ENCODE results near the gene CCDC158. TPM values are rescaled to one million over a fixed set of nuclear protein-coding genes. Genes with fewer than 3 reads are reported as not detected.
"Not testable (repeated sequence)": the region's sequence is repeated elsewhere in the genome, so short reads cannot be mapped to it uniquely, and the experiment has no call there.

The CCDC158 gene
- total RNA-seq, 1 donor from 2014 or later = 0.17 TPM

DNA sequence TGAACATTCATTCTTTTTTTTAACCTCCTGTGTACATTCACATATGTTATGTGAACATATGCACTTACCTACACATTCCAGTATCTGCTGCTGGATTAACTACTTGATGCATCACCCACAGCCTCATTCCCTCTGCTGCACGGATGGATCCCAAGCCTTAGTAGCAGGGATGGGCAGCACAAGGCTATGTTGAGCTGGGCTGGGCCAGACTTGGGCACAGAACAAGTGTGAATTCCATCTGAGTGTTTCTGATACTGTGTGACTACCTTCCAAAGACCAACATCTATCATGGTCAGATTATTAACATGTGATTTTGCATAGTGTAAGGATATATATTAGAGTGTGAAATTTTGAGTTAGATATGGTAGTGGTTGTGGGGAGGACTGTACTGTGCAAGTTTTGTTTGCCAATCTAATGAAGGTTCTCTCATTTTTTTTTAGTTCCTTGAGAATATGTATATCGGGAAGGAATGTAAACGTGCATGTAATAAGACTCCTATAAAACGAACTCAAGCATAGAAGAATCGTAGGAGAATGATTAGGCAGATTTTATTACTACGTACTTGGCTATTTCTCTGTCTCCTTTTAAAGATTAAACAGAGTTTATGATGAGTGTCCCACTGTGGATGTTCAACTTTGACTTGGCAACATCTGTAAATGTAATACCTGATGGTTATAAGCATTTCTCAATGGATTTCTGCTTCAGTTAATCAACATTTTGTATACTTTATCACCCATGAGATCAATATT lies 137.8 kb downstream of the CCDC158 start:
- no peak for DNase-seq (ENCODE audit: low read depth)
- no peak overlapping the region for H3K4me3 ChIP-seq (ENCODE audit: low read depth, low read length)
- TF ChIP-seq, protein P1, sequence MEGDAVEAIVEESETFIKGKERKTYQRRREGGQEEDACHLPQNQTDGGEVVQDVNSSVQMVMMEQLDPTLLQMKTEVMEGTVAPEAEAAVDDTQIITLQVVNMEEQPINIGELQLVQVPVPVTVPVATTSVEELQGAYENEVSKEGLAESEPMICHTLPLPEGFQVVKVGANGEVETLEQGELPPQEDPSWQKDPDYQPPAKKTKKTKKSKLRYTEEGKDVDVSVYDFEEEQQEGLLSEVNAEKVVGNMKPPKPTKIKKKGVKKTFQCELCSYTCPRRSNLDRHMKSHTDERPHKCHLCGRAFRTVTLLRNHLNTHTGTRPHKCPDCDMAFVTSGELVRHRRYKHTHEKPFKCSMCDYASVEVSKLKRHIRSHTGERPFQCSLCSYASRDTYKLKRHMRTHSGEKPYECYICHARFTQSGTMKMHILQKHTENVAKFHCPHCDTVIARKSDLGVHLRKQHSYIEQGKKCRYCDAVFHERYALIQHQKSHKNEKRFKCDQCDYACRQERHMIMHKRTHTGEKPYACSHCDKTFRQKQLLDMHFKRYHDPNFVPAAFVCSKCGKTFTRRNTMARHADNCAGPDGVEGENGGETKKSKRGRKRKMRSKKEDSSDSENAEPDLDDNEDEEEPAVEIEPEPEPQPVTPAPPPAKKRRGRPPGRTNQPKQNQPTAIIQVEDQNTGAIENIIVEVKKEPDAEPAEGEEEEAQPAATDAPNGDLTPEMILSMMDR (conservative IDR thresholded peaks at IDR 0.05; ENCODE audit: low read depth, low read length) = no peak

DNA sequence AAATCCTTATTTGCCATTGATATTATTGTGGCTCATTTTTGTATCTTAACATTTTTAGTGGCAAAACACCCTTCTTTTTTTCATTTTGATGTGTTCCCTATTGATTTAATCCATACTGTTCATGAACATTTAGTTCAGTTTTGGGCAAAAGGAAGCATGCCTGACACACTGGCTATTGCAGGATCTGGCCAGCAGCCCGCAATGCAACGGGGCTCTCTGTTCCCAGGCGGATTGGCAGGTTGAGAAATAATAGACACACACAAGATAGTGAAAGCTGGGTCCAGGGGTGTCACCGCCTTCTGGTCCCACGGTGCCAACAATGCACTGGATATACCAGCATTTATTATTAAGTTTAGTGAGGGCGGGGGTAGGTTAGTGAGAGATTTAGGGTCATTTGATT lies 139.3 kb downstream of the CCDC158 start:
- not testable (repeated sequence) for DNase-seq (ENCODE audit: low read depth); H3K4me3 ChIP-seq (ENCODE audit: low read depth, low read length)

DNA sequence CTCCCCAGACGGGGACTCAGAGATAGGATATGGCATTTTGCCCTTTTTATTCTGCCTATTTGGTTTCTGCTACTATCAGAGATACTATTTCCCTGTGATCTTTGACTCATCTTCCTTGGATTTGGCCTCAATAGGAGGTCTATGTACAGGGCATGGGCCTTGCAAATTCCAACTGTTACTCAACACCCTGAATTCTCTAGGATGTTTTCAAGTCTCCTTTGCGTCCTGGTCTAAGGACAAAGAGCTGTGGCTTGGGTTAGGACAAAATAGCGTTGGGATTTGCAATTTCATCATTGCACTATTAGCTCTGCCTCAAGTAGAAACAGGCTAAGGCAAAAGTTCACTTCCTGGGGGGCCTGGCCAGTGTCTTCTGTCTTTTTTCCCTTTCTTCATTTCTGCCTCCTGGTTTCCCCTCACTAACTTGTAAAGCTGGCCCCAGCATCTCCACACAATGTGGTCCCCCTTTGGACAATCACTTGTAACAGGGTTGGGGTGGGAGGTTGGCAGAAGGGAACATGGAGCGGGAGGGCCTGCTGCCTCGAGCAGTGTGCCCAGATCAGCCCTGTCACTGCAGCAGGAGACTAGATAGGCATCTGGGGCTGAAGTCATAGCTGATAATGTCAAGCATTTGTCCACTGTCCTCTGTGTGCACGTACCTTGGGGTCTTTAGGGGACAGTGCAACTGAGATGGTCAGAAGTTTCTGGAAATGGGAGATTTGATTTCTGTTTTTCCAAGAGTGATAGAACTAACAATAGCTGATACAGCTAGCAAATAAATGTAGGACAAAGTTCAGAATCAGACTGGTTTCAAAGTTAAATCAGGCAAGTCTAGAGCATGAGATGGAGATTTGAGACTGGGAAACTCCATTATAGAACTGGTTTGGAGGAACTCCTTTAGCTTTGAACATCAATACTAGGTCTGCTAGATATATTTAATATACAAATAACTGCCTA lies 140.2 kb downstream of the CCDC158 start:
- TF ChIP-seq, protein P1 (conservative IDR thresholded peaks at IDR 0.05; ENCODE audit: low read depth, low read length) = no peak
- H3K4me3 ChIP-seq (ENCODE audit: low read depth, low read length) = no peak overlapping the region
- no peak for DNase-seq (ENCODE audit: low read depth)

DNA sequence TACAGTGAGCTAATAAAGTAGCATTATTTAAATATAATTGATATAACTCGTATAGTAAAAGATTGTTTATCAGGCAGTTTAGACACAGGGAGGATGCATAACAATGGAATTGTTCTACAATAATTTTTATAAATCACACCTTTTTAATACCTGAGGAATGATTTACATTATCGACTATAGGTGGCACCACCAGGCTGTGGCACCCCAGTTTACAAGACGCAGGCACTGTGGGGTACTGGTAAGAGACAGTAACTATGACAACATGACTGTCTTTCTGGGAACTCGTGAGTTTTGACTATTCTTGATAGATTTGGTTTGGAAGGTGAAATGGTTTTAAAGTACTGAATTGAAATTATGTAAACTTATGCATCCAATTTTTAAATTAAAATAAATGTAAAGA lies 141.5 kb downstream of the CCDC158 start:
- no peak for DNase-seq (ENCODE audit: low read depth)
- TF ChIP-seq, protein P1 (conservative IDR thresholded peaks at IDR 0.05; ENCODE audit: low read depth, low read length) = peak; percentile 13
- H3K4me3 ChIP-seq (ENCODE audit: low read depth, low read length) = no peak overlapping the region

DNA sequence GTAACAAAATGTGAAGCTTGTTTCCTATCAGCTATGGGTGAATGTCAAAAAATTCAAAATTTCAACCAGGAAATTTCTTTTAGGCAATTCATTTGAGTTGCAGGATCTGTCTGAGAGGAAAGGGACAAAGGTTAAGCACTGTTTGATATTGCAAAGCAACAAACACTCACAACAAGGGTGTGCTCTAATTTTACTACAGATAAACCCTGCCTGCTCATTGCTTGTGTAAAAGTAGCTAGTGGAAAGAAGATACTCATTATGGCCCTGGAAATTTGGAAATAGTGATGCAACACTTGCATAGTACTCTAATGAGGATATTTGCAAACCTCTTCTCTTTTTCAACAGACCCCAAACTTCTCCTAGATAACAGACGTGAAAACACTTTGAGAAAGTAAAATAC lies 142.4 kb downstream of the CCDC158 start:
- no peak for DNase-seq (ENCODE audit: low read depth)
- H3K4me3 ChIP-seq (ENCODE audit: low read depth, low read length) = no peak overlapping the region
- TF ChIP-seq, protein P1 (conservative IDR thresholded peaks at IDR 0.05; ENCODE audit: low read depth, low read length) = no peak

DNA sequence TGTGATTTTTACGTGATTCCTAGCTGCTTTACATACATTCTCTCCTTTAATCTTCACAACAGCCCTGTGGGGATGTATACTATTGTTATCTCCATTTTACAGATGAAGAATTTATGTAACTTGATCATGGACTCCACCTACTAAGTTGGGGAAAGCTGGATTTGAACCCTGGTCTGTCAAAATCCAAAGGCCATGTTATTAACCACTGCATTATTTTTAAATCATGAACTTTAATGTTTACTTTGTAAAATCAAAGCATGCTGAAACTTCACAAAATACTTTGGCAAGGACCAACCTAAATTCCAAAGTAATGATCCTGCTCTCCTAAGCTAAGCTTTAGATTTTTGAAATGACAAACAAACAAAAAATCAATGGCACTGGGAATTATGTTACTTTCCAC lies 143.3 kb downstream of the CCDC158 start:
- no peak overlapping the region for H3K4me3 ChIP-seq (ENCODE audit: low read depth, low read length)
- TF ChIP-seq, protein P1 (conservative IDR thresholded peaks at IDR 0.05; ENCODE audit: low read depth, low read length) = no peak
- DNase-seq (ENCODE audit: low read depth) = no peak

DNA sequence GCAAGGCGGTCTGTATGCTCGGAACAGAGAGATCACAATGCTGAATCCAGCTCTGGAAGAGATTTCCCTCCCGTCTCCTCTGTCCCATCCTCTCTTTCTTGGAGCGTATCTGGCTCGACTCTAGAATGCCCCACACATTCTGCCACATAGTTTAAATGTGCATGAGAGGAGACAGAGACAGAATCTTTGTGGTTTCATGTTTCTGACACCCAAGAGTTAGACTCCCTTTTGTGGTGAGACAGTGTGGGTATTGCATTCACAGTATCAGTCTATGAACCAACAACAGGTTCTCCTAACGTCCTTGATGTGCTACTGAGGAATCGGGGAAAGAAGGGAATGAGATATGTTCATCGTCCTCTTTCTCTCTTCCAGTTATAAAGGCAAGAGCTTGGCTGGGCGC lies 144.1 kb downstream of the CCDC158 start:
- DNase-seq (ENCODE audit: low read depth) = no peak
- no peak overlapping the region for H3K4me3 ChIP-seq (ENCODE audit: low read depth, low read length)
- TF ChIP-seq, protein P1 (conservative IDR thresholded peaks at IDR 0.05; ENCODE audit: low read depth, low read length) = no peak
